DMS153 treated with DMSO at 0.1 percent for 48 hours (cell line): Measurements from ENCODE around the gene MAN2B2.
"Not testable (repeated sequence)": the region's sequence is repeated elsewhere in the genome, so short reads cannot be mapped to it uniquely, and the experiment has no call there.

ENCODE experiments used
- DNase-seq: peaks from one replicate; lab custom pipeline; 2025; ENCODE audit not compliant: unreplicated experiment; lab: John Stamatoyannopoulos, UW

MAN2B2 gene

GRCh38 chr4:6663596-6664393, 88.8 kb downstream of the MAN2B2 start:
- DNase-seq = no peak

- DNase-seq = no peak
Observed at GRCh38 chr4:6665320-6665654, 90.3 kb downstream of the MAN2B2 start.

- no peak for DNase-seq
Observed at GRCh38 chr4:6668391-6668790, 93.4 kb downstream of the MAN2B2 start.

GRCh38 chr4:6671648-6672047, 96.7 kb downstream of the MAN2B2 start:
- DNase-seq = no peak

- no peak for DNase-seq
Observed at GRCh38 chr4:6672131-6672530, 97.1 kb downstream of the MAN2B2 start.

- not testable (repeated sequence) for DNase-seq
Observed at GRCh38 chr4:6672541-6673190, 97.7 kb downstream of the MAN2B2 start.
